Measurements from ENCODE around the gene MUC22. TPM values are rescaled to one million over a fixed set of nuclear protein-coding genes. Genes with fewer than 3 reads are reported as not detected.

MUC22 gene
- total and polyA plus RNA-seq, 11 donors = 0.01 to 0.49 (median 0.20) TPM; not detected in 1

DNA sequence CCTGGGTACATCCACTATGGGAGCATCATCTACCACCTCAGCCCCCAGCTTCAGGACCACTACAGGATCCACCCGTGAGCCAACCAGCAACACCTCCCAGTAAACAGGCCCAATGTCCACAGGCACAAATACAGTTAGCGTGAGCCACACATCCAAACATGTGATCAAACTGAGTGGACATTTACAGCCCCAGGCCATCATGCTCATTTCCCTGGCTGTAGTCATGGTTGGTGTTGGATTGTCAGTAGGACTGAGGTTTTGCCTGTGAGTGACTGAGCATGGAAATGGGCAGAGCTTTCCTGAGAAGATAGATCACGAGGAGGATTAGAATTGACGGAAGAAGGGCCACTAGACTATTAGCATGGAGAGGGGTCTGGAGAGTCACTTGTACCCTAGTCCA, 37.5 kb upstream of the MUC22 start:
- Histone ChIP-seq H3K27me3 (peaks cover 0 to 5% (median 0%) of the 10 kb centered on the region in 9 donors), H3K9me3 (no peaks in the 10 kb centered on the region), H3K36me3 (no peaks in the 10 kb centered on the region), H3K27ac (no peak overlapping the region), H3K4me3 (no peak overlapping the region), H3K4me1 (no peaks in the 10 kb centered on the region)
- intact Hi-C loops (cut with DNase I) = no loop called here
- DNase-seq (no peak), ATAC-seq (no peak)
- TF ChIP-seq, protein P1, sequence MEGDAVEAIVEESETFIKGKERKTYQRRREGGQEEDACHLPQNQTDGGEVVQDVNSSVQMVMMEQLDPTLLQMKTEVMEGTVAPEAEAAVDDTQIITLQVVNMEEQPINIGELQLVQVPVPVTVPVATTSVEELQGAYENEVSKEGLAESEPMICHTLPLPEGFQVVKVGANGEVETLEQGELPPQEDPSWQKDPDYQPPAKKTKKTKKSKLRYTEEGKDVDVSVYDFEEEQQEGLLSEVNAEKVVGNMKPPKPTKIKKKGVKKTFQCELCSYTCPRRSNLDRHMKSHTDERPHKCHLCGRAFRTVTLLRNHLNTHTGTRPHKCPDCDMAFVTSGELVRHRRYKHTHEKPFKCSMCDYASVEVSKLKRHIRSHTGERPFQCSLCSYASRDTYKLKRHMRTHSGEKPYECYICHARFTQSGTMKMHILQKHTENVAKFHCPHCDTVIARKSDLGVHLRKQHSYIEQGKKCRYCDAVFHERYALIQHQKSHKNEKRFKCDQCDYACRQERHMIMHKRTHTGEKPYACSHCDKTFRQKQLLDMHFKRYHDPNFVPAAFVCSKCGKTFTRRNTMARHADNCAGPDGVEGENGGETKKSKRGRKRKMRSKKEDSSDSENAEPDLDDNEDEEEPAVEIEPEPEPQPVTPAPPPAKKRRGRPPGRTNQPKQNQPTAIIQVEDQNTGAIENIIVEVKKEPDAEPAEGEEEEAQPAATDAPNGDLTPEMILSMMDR (IDR thresholded peaks at IDR 0.05) = no peak
- no peak for TF ChIP-seq POLR2A (IDR thresholded peaks at IDR 0.05)
- WGBS, 4 donors = 86 to 91% (median 90%) methylated on average over 4 of the region's 4 CpGs

DNA sequence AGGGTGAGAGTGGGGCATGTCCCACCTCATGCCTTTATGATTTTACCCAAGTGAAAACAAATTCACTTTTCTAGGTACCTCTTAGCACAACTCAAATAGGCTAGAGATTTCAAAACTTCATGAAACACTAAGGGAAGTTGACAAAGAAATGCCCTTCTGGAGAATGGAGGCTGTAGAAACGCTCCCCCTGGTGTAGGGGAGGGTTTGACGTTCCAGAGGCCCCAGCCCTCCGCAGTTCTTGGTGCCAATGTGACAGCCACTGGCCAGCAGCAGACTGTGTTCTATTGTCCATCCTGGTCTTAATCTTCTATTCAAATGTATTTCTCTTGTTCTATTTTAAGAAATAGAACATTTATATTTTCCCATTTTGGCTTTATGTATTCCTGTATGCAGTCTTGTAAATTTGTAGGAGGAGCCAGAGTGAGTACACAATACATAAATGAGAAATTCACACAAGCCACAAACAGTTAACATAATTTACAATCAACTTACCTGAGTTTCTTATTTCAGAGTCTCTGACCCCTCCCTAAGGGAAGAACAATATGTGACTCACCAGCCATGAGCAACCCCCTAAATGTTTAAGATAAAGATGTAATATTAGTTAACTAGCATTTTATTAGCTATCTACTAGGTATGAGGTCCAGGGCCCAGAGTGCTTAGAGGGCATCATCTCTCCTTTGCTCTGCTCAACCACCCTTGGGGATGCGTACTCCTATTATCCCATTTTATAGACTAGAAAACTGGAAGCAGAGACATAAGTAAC, 35.6 kb upstream of the MUC22 start:
- intact Hi-C loops (cut with DNase I) = no loop called here
- no peak overlapping the region for H3K4me3 ChIP-seq
- H3K9me3 ChIP-seq = no peaks in the 10 kb centered on the region
- no peaks in the 10 kb centered on the region for H3K36me3 ChIP-seq
- DNase-seq = no peak
- peaks cover 0 to 5% (median 0%) of the 10 kb centered on the region in 9 donors for H3K27me3 ChIP-seq
- WGBS, 4 donors = 57 to 80% (median 71%) methylated on average over 4 of the region's 4 CpGs
- no peaks in the 10 kb centered on the region for H3K4me1 ChIP-seq
- ATAC-seq = no peak
- TF ChIP-seq POLR2A (IDR thresholded peaks at IDR 0.05) = no peak
- TF ChIP-seq, protein P1 (IDR thresholded peaks at IDR 0.05) = no peak
- no peak overlapping the region for H3K27ac ChIP-seq

DNA sequence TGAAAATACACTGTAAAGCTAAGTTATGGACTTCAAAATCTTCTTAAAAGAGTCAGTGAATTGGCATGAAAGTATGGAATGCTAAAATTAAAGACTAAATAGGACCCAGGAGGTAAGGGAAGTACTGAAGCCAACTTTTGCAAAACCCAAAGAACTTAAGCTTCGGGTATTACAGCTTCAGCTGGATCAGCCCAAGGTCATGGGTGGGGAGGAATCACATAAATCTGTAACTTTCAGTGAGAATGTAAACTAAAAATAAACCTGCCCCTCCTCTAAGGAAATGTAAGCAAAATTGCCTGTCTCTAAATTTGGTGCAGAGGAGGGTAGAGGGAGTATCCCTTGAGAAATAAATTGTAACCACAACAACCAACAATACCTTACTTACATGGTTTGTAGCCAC, 31.1 kb upstream of the MUC22 start:
- no peak for DNase-seq
- no peak for ATAC-seq
- Histone ChIP-seq H3K27ac (no peak overlapping the region), H3K4me3 (no peak overlapping the region), H3K4me1 (peaks cover 0 to 10% (median 0%) of the 10 kb centered on the region in 12 donors), H3K36me3 (no peaks in the 10 kb centered on the region), H3K9me3 (no peaks in the 10 kb centered on the region), H3K27me3 (no peaks in the 10 kb centered on the region)
- intact Hi-C loops (cut with DNase I) = no loop called here
- TF ChIP-seq POLR2A (IDR thresholded peaks at IDR 0.05) = no peak
- TF ChIP-seq, protein P1 (IDR thresholded peaks at IDR 0.05) = no peak
- 43 to 57% (median 48%) methylated on average over 1 of the region's 1 CpG for WGBS, 4 donors

DNA sequence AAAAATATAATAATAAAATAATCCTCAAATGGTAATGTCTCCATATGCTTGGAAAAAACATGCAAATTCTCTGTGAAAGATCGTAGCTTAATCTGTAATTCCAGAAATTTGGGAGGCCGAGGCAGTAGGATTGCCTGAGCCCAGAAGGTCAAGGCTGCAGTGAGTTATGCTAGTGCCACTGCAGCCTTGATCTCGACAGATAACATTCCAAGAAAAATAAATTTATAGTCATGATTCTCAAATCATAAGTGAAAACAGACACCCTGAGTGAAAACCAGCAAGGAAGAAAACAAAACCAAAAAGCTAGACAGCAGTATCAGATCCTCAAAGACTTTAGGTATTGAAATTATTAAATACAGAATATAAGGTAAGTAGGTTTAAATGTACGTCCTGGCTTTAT, 30.6 kb upstream of the MUC22 start:
- intact Hi-C loops (cut with DNase I) = no loop called here
- Histone ChIP-seq H3K27ac (no peak overlapping the region), H3K36me3 (no peaks in the 10 kb centered on the region), H3K4me3 (no peak overlapping the region), H3K4me1 (peaks cover 0 to 10% (median 0%) of the 10 kb centered on the region in 12 donors), H3K9me3 (no peaks in the 10 kb centered on the region), H3K27me3 (peaks cover 0 to 4% (median 0%) of the 10 kb centered on the region in 9 donors)
- DNase-seq (no peak), ATAC-seq (no peak)
- TF ChIP-seq POLR2A (IDR thresholded peaks at IDR 0.05) = no peak
- TF ChIP-seq, protein P1 (IDR thresholded peaks at IDR 0.05) = no peak
- 70 to 79% (median 78%) methylated on average over 4 of the region's 4 CpGs for WGBS, 4 donors
